Measurements from ENCODE around the gene PSME1. TPM values are rescaled to one million over a fixed set of nuclear protein-coding genes. Genes with fewer than 3 reads are reported as not detected.
A peak's percentile ranks its signal among the peaks of the same experiment; 100 is the strongest.

The PSME1 gene
- total and polyA plus RNA-seq, 2 donors (not counting 3 experiments of a cell fraction or from before 2014, with no cell fraction given): 98.1 to 135 TPM

GRCh38 chr14:24115422-24116127 is 20.4 kb upstream of the PSME1 start:
- H3K9ac ChIP-seq (replicated peaks; ENCODE audit: extremely low read depth, insufficient read depth, low read length): peak overlapping the region; percentile 88
- H4K20me1 ChIP-seq (replicated peaks; ENCODE audit: control insufficient read depth, extremely low read depth, insufficient read depth, low read length): no peaks in the 10 kb centered on the region
- H3K4me3 ChIP-seq (replicated peaks in 1 of 3; ENCODE audit: insufficient read depth in 1 of 3, low read depth in 1 of 3, low read length in 3 of 3): peak overlapping the region; percentile 40 to 92 (median 84)
- peak overlapping the region; percentile 87 for H2AFZ ChIP-seq (ENCODE audit: low read depth, low read length)
- intact Hi-C loops (cut with micrococcal nuclease): loop anchor here (1.0 to 2.0 kb wide), 2 partner anchors 73 to 117 kb away; partner anchors contain the start of genes GMPR2, IPO4 and NEDD8
- peak overlapping the region; percentile 96 for H3K4me2 ChIP-seq (ENCODE audit: insufficient read depth, low read length)
- H3K36me3 ChIP-seq (ENCODE audit: control insufficient read depth in 2 of 2, extremely low read depth in 1 of 2, insufficient read depth in 2 of 2, low read length in 2 of 2): peaks cover 8 to 18% of the 10 kb centered on the region in 2 experiments
- H3K4me1 ChIP-seq (ENCODE audit: control insufficient read depth, extremely low read depth, insufficient read depth, low read length): peaks cover 13% of the 10 kb centered on the region
- POLR2A ChIA-PET: interaction anchor here (0.6 to 2.3 kb wide), 8 partner anchors 9 to 31 kb away, joined by 3 to 13 read pairs (median 7); partner anchors contain the start of genes EMC9, PCK2, PSME1 and PSME2
- dilution Hi-C loops (cut with MboI; ENCODE audit: extremely low pct_ligation_motif_present, low sequenced_read_pairs): no loop called here
- DNase-seq (ENCODE audit: low read depth, low spot score) (no peak), FAIRE-seq (peak; percentile 8)
- TF ChIP-seq CTCF (IDR thresholded peaks at IDR 0.05; ENCODE audit: extremely low read depth in 1 of 2, insufficient read depth in 1 of 2, low read depth in 1 of 2, low read length in 2 of 2) (no peak), GATA2 (IDR thresholded peaks at IDR 0.05; ENCODE audit: insufficient read depth, insufficient read length, low read depth, low read length) (no peak), MAX (IDR thresholded peaks at IDR 0.05; ENCODE audit: insufficient read depth, insufficient read length) (no peak), EZH2 (IDR thresholded peaks at IDR 0.05; ENCODE audit: borderline replicate concordance, low read depth, low read length, severe bottlenecking) (no peak), MYC (IDR thresholded peaks at IDR 0.05; ENCODE audit: low read depth, low read length) (no peak), FOS (IDR thresholded peaks at IDR 0.05; ENCODE audit: borderline replicate concordance, insufficient read depth, low read length) (no peak), POLR2AphosphoS5 (IDR thresholded peaks at IDR 0.05; ENCODE audit: insufficient read depth, low read depth, low read length) (no peak), POLR2A (IDR thresholded peaks at IDR 0.05; ENCODE audit: low read depth, low read length) (no peak), JUN (IDR thresholded peaks at IDR 0.05; ENCODE audit: borderline replicate concordance, insufficient read depth, insufficient read length, low read depth) (no peak)
- no peaks in the 10 kb centered on the region for H3K27me3 ChIP-seq (ENCODE audit: control insufficient read depth in 2 of 2, insufficient read depth in 2 of 2, low read length in 2 of 2)
- no peaks in the 10 kb centered on the region for H3K79me2 ChIP-seq (ENCODE audit: control insufficient read depth, insufficient read depth, low read length)
- CTCF ChIA-PET: interaction anchor here (1.1 to 3.3 kb wide), 14 partner anchors 11 to 316 kb away, joined by 3 to 27 read pairs (median 6); partner anchors contain the start of genes EMC9, IRF9 and PSME1
- peak overlapping the region; percentile 88 for H3K27ac ChIP-seq (ENCODE audit: insufficient read depth, low read depth, low read length)
- no peaks in the 10 kb centered on the region for H3K9me3 ChIP-seq (replicated peaks; ENCODE audit: control insufficient read depth, insufficient read depth, low read length)
- BruUV-seq (replicated peaks): no TSS peak
- no peaks in the 10 kb centered on the region for H3K9me1 ChIP-seq (replicated peaks; ENCODE audit: control insufficient read depth, extremely low read depth, insufficient read depth, low read length)

All from endothelial cell of umbilical vein (primary cell).